Neural progenitor cell (in vitro differentiated cells): ENCODE data around the gene OR2W1. TPM values are rescaled to one million over a fixed set of nuclear protein-coding genes. Genes with fewer than 3 reads are reported as not detected.

Experiments
- DNase-seq: peaks from one replicate; pipeline ENCODE4 v3.0.0-alpha.2; 2016; ENCODE audit warnings: low spot score
- H2AFZ ChIP-seq: fragments of 200-600 bp; sonication (generic); replicated peaks from 2 replicates; pipeline ENCODE4 v1.6.1; 2016; ENCODE audit warnings: antibody characterized with exemption
- H3F3A ChIP-seq: fragments of 200-600 bp; sonication (generic); 2 replicates; pipeline ENCODE4 v1.6.1; 2016; ENCODE audit warnings: antibody characterized with exemption, low read depth
- H3K27ac ChIP-seq: fragments of 200-600 bp; sonication (generic); 2 replicates; pipeline ENCODE4 v1.5.1; 2016; ENCODE audit warnings: mild to moderate bottlenecking
- H3K27me3 ChIP-seq: fragments of 200-600 bp; sonication (generic); 2 replicates; pipeline ENCODE4 v1.6.1; 2016; ENCODE audit warnings: mild to moderate bottlenecking, moderate library complexity
- H3K36me3 ChIP-seq: fragments of 200-600 bp; sonication (generic); 2 replicates; pipeline ENCODE4 v1.5.1; 2016
- H3K4me1 ChIP-seq: fragments of 200-600 bp; sonication (generic); 2 replicates; pipeline ENCODE4 v1.6.1; 2016; ENCODE audit warnings: mixed run types
- H3K4me2 ChIP-seq: fragments of 200-600 bp; sonication (generic); 2 replicates; pipeline ENCODE4 v1.6.1; 2016
- H3K4me3 ChIP-seq: fragments of 200-600 bp; sonication (generic); 2 replicates; pipeline ENCODE4 v1.5.1; 2016
- H3K79me2 ChIP-seq: fragments of 200-600 bp; sonication (generic); 2 replicates; pipeline ENCODE4 v1.6.1; 2016; ENCODE audit warnings: low read depth
- H3K9ac ChIP-seq: fragments of 200-600 bp; sonication (generic); 2 replicates; pipeline ENCODE4 v1.6.1; 2016
- H3K9me3 ChIP-seq: fragments of 200-600 bp; sonication (generic); 2 replicates; pipeline ENCODE4 v1.5.1; 2016; ENCODE audit warnings: low read depth
- H4K20me1 ChIP-seq: fragments of 200-600 bp; sonication (generic); 2 replicates; pipeline ENCODE4 v1.6.1; 2016; ENCODE audit warnings: low read depth
- H3K27ac Mint-ChIP-seq: 3 replicates; pipeline ENCODE4 v1.8.0; 2021; ENCODE audit warnings: mixed read lengths
- H3K27me3 Mint-ChIP-seq: 2 replicates; pipeline ENCODE4 v1.8.0; 2022; ENCODE audit warnings: low read depth, mild to moderate bottlenecking, inconsistent platforms, moderate library complexity, mixed read lengths; ENCODE audit not compliant: insufficient read depth
- H3K36me3 Mint-ChIP-seq: 3 replicates; pipeline ENCODE4 v1.8.0; 2021; ENCODE audit warnings: mixed read lengths
- H3K4me1 Mint-ChIP-seq: 3 replicates; pipeline ENCODE4 v1.8.0; 2021; ENCODE audit warnings: mixed read lengths
- H3K4me3 Mint-ChIP-seq: 3 replicates; pipeline ENCODE4 v1.8.0; 2021; ENCODE audit warnings: mild to moderate bottlenecking, moderate library complexity, mixed read lengths
- H3K9me3 Mint-ChIP-seq: 3 replicates; pipeline ENCODE4 v1.8.0; 2020; ENCODE audit warnings: mixed read lengths
- CTCF ChIP-seq: fragments of 200-600 bp; sonication (generic); IDR thresholded peaks from 2 replicates; pipeline ENCODE4 v1.5.1; 2017; ENCODE audit warnings: antibody characterized with exemption, mild to moderate bottlenecking
- EZH2 ChIP-seq: fragments of 200-600 bp; sonication (generic); IDR thresholded peaks from 2 replicates; pipeline ENCODE4 v1.6.1; 2017; ENCODE audit warnings: antibody characterized with exemption, mild to moderate bottlenecking, moderate library complexity
- EZH2phosphoT487 ChIP-seq: fragments of 200-600 bp; sonication (generic); IDR thresholded peaks from 2 replicates; pipeline ENCODE4 v1.6.1; 2017; ENCODE audit warnings: antibody characterized with exemption
- total RNA-seq: library from RNA; depleted of rRNA; stranded (reverse); fragments of >200 nt; gene quantifications from 2 replicates; pipeline ENCODE4 v1.2.3, GENCODE V29; 2015; ENCODE audit warnings: low replicate concordance

The OR2W1 gene
- total RNA-seq, 1 donor from 2014 or later: not detected

- H3F3A ChIP-seq: no peaks in the 10 kb centered on the region
- H3K9me3 Mint-ChIP-seq: no peaks in the 10 kb centered on the region
- H3K4me3 Mint-ChIP-seq: no peak overlapping the region
- H3K27ac ChIP-seq: no peak overlapping the region
- no peaks in the 10 kb centered on the region for H3K27me3 Mint-ChIP-seq
- TF ChIP-seq CTCF: no peak
- no peak for TF ChIP-seq EZH2
- TF ChIP-seq EZH2phosphoT487: no peak
- no peaks in the 10 kb centered on the region for H3K4me1 Mint-ChIP-seq
- no peaks in the 10 kb centered on the region for H3K79me2 ChIP-seq
- H3K9me3 ChIP-seq: no peaks in the 10 kb centered on the region
- H3K4me2 ChIP-seq: no peak overlapping the region
- H3K9ac ChIP-seq: no peak overlapping the region
- H3K27me3 ChIP-seq: no peaks in the 10 kb centered on the region
- no peak for DNase-seq
- H3K27ac Mint-ChIP-seq: no peak overlapping the region
- H3K4me1 ChIP-seq: no peaks in the 10 kb centered on the region
- no peak overlapping the region for H3K4me3 ChIP-seq
- H3K36me3 Mint-ChIP-seq: no peaks in the 10 kb centered on the region
- no peak overlapping the region for H2AFZ ChIP-seq
- H4K20me1 ChIP-seq: no peaks in the 10 kb centered on the region
- no peaks in the 10 kb centered on the region for H3K36me3 ChIP-seq
Measured at GRCh38 chr6:29082457-29082856, 37.5 kb upstream of the OR2W1 start.

GRCh38 chr6:29081312-29081711 lies 36.3 kb upstream of the OR2W1 start:
- Mint-ChIP-seq H3K4me1 (no peaks in the 10 kb centered on the region), H3K36me3 (no peaks in the 10 kb centered on the region)

GRCh38 chr6:29079203-29079602 lies 34.2 kb upstream of the OR2W1 start:
- DNase-seq: no peak
- H3K27me3 Mint-ChIP-seq: no peaks in the 10 kb centered on the region
- Histone ChIP-seq H3K79me2 (no peaks in the 10 kb centered on the region), H3K36me3 (no peaks in the 10 kb centered on the region), H4K20me1 (no peaks in the 10 kb centered on the region), H3K4me2 (no peak overlapping the region), H3K27me3 (peaks cover 8% of the 10 kb centered on the region), H3K9ac (no peak overlapping the region), H3F3A (no peaks in the 10 kb centered on the region), H3K4me3 (no peak overlapping the region), H3K27ac (no peak overlapping the region), H3K4me1 (no peaks in the 10 kb centered on the region), H3K9me3 (no peaks in the 10 kb centered on the region), H2AFZ (no peak overlapping the region)
- no peak for TF ChIP-seq EZH2
- TF ChIP-seq EZH2phosphoT487: no peak
- no peak for TF ChIP-seq CTCF
- no peak overlapping the region for H3K27ac Mint-ChIP-seq
- H3K4me3 Mint-ChIP-seq: no peak overlapping the region
- H3K36me3 Mint-ChIP-seq: no peaks in the 10 kb centered on the region
- H3K4me1 Mint-ChIP-seq: no peaks in the 10 kb centered on the region
- no peaks in the 10 kb centered on the region for H3K9me3 Mint-ChIP-seq

More at GRCh38 chr6:29081312-29081711, 36.3 kb upstream of the OR2W1 start:
- Histone ChIP-seq H3K79me2 (no peaks in the 10 kb centered on the region), H3K27me3 (no peaks in the 10 kb centered on the region), H3K4me1 (no peaks in the 10 kb centered on the region), H3K27ac (no peak overlapping the region), H3K4me3 (no peak overlapping the region), H3K9me3 (no peaks in the 10 kb centered on the region), H3K36me3 (no peaks in the 10 kb centered on the region), H2AFZ (no peak overlapping the region), H3K9ac (no peak overlapping the region), H3K4me2 (no peak overlapping the region), H4K20me1 (no peaks in the 10 kb centered on the region), H3F3A (no peaks in the 10 kb centered on the region)
- Mint-ChIP-seq H3K27me3 (no peaks in the 10 kb centered on the region), H3K27ac (no peak overlapping the region), H3K4me3 (no peak overlapping the region), H3K9me3 (no peaks in the 10 kb centered on the region)
- TF ChIP-seq EZH2 (no peak), EZH2phosphoT487 (no peak), CTCF (no peak)
- no peak for DNase-seq
